ENCODE measurements around the gene KIFC3.

- TF ChIP-seq, protein P1, sequence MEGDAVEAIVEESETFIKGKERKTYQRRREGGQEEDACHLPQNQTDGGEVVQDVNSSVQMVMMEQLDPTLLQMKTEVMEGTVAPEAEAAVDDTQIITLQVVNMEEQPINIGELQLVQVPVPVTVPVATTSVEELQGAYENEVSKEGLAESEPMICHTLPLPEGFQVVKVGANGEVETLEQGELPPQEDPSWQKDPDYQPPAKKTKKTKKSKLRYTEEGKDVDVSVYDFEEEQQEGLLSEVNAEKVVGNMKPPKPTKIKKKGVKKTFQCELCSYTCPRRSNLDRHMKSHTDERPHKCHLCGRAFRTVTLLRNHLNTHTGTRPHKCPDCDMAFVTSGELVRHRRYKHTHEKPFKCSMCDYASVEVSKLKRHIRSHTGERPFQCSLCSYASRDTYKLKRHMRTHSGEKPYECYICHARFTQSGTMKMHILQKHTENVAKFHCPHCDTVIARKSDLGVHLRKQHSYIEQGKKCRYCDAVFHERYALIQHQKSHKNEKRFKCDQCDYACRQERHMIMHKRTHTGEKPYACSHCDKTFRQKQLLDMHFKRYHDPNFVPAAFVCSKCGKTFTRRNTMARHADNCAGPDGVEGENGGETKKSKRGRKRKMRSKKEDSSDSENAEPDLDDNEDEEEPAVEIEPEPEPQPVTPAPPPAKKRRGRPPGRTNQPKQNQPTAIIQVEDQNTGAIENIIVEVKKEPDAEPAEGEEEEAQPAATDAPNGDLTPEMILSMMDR (IDR thresholded peaks at IDR 0.05), result no peak
- TF ChIP-seq POLR2A (IDR thresholded peaks at IDR 0.05) (no peak), EP300 (IDR thresholded peaks at IDR 0.05) (no peak), POLR2AphosphoS5 (IDR thresholded peaks at IDR 0.05) (no peak)
These were observed 19.2 kb downstream of the KIFC3 start for GRCh38 chr16:57783116-57783515.
